ENCODE results near the gene PNCK. TPM values are rescaled to one million over a fixed set of nuclear protein-coding genes. Genes with fewer than 3 reads are reported as not detected.

The PNCK gene
- total RNA-seq, 1 experiment from 2014 or later: 2.3 TPM

GRCh38 chrX:153626863-153627674, 46.5 kb downstream of the PNCK start:
- TF ChIP-seq POLR2AphosphoS5 (IDR thresholded peaks at IDR 0.05; ENCODE audit: low read depth, low read length) (no peak), SIN3A (IDR thresholded peaks at IDR 0.05; ENCODE audit: borderline replicate concordance, insufficient read depth, low read depth, low read length) (no peak), REST (IDR thresholded peaks at IDR 0.05; ENCODE audit: insufficient read depth in 1 of 2, low read depth in 2 of 2, low read length in 1 of 2) (no peak)
- Histone ChIP-seq H3K9me3 (ENCODE audit: control insufficient read depth, insufficient read depth, low read depth, low read length) (no peaks in the 10 kb centered on the region), H3K27ac (ENCODE audit: low read length) (no peak overlapping the region), H3K27me3 (ENCODE audit: control insufficient read depth, insufficient read depth, low read length) (no peaks in the 10 kb centered on the region), H3K36me3 (ENCODE audit: control insufficient read depth, insufficient read depth, low read length) (no peaks in the 10 kb centered on the region), H3K4me1 (ENCODE audit: control insufficient read depth, insufficient read depth, low read length) (no peaks in the 10 kb centered on the region), H3K4me3 (ENCODE audit: low read depth in 2 of 2, low read length in 2 of 2) (no peak overlapping the region)
- no TSS peak for BruUV-seq (replicated peaks)
- CTCF ChIA-PET: no interaction called here
- POLR2A ChIA-PET: no interaction called here
- ATAC-seq (no peak), DNase-seq (ENCODE audit: low read depth, low spot score) (no peak)
- intact Hi-C loops (cut with micrococcal nuclease; ENCODE audit: unreplicated experiment): no loop called here
- in situ Hi-C loops (cut with HindIII; ENCODE audit: low pct_unique_long_range_greater_than_20kb, low sequenced_read_pairs): no loop called here

GRCh38 chrX:153626025-153626633, 47.5 kb downstream of the PNCK start:
- Histone ChIP-seq H3K9me3 (ENCODE audit: control insufficient read depth, insufficient read depth, low read depth, low read length) (no peaks in the 10 kb centered on the region), H3K36me3 (ENCODE audit: control insufficient read depth, insufficient read depth, low read length) (no peaks in the 10 kb centered on the region), H3K4me3 (ENCODE audit: low read depth in 2 of 2, low read length in 2 of 2) (no peak overlapping the region), H3K27me3 (ENCODE audit: control insufficient read depth, insufficient read depth, low read length) (no peaks in the 10 kb centered on the region), H3K27ac (ENCODE audit: low read length) (no peak overlapping the region), H3K4me1 (ENCODE audit: control insufficient read depth, insufficient read depth, low read length) (no peaks in the 10 kb centered on the region)
- intact Hi-C loops (cut with micrococcal nuclease; ENCODE audit: unreplicated experiment) (no loop called here), in situ Hi-C loops (cut with HindIII; ENCODE audit: low pct_unique_long_range_greater_than_20kb, low sequenced_read_pairs) (no loop called here)
- POLR2A ChIA-PET: no interaction called here
- CTCF ChIA-PET: no interaction called here
- TF ChIP-seq CTCF (IDR thresholded peaks at IDR 0.05) (no peak), POLR2AphosphoS5 (IDR thresholded peaks at IDR 0.05; ENCODE audit: low read depth, low read length) (no peak), SIN3A (IDR thresholded peaks at IDR 0.05; ENCODE audit: borderline replicate concordance, insufficient read depth, low read depth, low read length) (no peak), REST (IDR thresholded peaks at IDR 0.05; ENCODE audit: insufficient read depth in 1 of 2, low read depth in 2 of 2, low read length in 1 of 2) (no peak), TCF7L2 (IDR thresholded peaks at IDR 0.05; ENCODE audit: low read depth, low read length) (no peak)
- ATAC-seq (no peak), DNase-seq (ENCODE audit: low read depth, low spot score) (no peak)
- no TSS peak for BruUV-seq (replicated peaks)
